HG03432 (cell line): ENCODE results near the gene BORCS6.

Source experiments
- ATAC-seq: cut with Tn5 transposase; IDR thresholded peaks from one replicate; pipeline ENCODE4 v1.9.1; 2021; ENCODE audit warnings: mild to moderate bottlenecking, moderate library complexity; ENCODE audit not compliant: unreplicated experiment

Gene BORCS6

DNA sequence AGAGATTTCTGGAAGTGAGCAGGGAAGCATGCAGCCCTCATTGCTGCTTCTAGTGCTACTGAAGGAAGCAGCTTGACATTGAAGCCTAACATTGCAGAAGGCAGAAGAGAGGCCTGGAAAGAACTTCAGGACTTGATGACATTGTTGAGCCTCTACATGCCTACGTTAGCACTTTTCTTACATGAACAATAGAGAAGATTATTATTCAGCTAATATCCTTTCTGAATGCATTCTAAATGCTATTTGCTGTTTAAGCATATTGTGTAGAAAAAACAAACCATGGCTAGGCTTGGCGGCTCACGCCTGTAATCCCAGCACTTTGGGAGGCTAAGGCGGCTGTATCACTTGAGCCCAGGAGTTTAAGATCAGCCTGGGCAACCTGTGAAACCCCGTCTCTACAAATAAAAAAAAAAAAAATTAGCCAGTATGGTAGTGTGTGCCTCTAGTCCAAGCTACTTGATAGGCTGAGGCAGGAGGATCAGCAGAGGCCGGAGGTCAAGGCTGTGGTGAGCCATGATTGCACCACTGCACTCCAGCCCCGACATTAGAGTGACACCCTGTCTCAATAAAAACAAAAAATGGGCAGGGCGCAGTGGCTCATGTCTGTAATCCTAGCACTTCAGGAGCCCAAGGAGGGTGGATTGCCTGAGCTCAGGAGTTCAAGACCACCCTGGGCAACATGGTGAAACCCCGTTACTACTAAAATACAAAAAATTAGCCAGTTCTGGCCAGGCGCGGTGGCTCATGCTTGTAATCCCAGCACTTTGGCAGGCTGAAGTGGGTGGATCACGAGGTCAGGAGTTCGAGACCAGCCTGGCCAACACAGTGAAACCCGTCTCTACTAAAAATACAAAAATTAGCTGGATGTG is 22.6 kb upstream of the BORCS6 start:
- ATAC-seq: no peak

DNA sequence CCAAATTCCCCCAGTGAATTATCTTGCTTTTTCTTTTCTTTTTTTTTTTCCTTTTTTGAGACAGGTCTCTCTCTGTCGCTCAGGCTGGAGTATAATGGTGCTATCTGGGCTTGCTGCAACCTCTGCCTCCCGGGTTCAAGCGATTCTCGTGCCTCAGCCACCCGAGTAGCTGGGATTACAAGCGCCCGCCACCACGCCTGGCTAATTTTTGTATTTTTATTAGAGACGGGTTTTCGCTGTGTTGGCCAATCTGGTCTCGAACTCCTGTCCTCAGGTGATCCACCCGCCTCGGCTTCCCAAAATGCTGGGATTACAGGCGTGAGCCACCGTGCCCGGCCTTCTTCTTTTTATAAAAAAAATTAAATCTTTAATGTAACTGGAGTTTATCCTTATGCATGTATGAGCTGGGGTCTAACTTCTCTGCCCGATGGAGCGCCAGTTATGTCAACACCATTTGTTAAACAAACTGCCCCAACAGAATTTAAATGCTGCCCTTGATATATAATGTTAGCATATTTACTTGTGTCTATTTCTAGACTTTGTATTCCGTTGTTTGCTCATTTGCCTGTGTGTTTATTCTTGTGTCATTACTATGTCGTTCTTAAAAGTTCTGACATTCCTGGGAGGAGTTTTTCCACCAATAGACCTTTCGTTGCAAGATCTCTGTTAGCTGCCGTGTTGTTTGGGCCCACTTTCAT is 20.9 kb upstream of the BORCS6 start:
- no peak for ATAC-seq

DNA sequence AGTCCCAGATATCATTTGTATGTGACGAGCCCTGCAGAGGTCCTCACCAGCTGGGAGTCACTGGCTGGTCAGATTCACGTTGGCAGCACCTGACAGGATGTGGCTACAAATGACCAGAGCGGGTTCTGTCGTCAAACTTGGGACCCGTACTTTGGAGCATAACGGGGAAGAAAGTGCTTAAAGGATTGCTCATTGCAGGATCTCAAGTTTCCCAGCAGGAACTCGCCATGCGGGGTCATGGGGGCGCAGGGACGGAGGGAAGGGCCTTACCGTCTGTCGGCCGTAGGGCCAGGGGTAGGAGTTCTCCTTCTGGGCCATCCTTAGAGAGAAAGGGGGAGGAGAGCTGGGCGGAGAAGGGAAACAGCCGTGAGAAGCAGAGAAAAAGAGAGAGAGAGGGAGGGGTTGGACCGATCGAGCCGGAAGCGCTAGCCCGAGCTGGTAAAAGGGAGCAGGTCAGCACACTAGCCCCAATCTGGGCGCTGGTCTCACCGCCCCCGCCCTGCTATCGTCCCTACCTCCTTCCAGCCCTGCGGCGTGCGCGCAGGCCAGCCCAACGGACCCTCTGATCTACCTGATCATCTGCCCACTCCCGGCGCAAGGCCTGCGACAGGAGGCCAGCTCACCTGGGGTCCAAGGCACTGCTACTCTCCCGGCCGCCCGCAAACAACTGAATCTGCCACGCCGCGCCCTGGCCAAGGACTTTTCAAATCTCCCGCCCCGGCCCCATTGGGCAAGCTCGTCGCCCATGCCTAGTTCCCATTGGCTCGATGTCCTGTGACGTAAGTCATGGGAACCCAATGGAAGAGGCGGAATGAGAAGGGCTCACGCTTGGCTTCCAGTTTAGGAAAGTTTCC is 20.2 kb upstream of the BORCS6 start, which contains the start of gene AURKB:
Gene AURKB (minus strand): TSS at position 669 of the 854 bp plus-strand sequence. CDS start 351 bp downstream, at position 318.
- peak; percentile 86 for ATAC-seq

DNA sequence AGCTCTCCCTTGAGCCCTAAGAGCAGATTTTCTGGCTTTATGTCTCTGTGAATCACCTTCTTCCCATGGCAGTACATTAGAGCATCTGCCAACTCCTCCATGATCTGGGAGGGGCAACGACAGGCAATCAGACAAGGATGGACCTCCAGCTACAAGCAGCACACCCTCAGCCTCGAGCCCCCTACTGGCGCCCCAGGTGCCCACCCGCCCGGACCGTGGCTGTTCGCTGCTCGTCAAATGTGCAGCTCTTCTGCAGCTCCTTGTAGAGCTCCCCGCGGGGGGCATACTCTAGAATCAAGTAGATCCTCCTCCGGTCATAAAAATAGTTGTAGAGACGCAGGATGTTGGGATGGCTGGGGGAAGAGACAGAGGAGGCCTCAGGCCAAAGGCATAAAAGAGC is 16.6 kb upstream of the BORCS6 start:
- ATAC-seq: no peak

DNA sequence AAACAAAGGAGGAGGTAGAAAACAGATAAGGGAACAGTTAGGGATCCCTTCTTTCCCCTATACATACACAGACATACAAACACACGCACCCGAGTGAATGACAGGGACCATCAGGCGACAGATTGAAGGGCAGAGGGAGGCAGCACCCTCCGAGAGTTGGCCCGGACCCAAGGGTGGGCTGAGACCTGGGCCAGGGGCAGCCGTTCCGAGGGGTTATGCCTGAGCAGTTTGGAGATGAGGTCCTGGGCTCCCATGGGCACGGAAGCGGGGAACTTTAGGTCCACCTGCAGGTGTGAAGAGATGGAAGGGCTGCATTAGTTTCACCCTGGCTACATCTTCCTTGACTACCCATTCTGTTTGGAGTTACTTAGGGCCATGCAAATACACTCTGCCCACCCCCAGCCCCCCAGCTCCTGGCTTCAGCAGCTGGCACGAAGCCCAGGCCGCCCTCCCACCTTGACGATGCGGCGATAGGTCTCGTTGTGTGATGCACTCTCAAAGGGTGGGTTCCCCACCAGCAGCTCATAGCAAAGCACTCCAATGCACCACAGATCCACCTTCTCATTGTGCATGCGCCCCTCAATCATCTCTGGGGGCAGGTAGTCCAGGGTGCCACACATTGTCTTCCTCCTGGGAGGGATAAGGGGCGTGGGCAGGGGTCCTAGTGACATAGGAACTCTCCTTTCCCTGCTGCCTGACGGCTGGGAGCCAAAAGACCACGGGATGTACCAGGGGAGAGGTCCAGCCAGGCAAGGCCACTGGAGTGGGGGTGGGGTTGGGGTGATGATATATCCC is 15.0 kb upstream of the BORCS6 start:
- no peak for ATAC-seq

DNA sequence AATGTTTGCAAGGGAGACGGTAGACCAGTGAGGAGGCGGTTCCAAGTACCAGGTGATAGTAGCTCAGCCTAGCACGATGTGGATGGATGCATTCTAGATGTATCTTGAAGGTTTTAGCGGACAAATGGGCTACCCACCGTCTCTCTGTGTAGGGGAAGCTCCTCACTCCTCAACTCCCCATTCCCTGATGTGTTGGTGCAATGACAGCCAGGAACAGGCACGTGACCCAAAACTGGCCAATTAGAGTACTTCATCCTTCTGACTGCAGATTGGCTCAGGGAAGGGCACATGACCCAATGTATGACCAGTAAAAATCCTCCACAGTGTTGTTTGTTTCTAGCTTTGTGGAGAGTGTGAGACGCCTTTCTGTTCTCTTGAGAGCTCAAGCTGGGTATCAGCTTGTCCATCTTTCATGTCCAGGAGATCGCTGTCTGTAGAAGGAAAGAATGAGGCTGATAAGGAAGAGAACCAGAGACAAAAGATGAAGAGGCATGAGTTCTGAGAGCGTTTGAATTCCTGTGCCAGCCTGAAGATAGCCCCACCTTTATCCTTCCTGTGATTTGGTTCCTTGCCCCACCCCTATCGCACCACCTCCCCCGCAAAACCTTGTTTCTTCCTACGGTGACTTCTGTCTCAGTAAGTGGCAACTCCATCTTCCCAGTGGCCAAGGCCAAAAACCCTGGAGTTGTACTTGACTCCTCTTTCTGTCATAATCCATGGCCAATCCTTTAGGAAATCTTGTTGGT is 2.3 kb upstream of the BORCS6 start:
- no peak for ATAC-seq

DNA sequence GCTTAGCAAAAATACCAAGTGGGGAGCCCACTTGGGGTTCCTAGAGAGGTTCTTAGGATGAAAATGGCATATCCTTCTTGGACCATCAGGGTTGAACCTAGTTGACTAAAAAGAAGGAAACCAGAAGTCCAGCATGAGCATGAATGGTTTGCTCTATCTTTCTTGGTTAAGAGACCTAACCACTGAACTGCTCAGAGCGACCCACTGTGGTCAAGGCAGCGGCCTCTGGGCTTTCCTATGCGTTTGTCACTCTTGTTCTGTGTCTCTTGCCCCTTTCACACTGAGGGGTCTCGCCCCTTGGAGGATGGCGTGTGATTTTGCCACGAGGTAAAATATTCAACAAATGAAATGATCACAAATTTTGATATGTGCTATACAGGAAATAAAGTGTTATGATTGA is 526 bp upstream of the BORCS6 start:
- ATAC-seq: no peak

DNA sequence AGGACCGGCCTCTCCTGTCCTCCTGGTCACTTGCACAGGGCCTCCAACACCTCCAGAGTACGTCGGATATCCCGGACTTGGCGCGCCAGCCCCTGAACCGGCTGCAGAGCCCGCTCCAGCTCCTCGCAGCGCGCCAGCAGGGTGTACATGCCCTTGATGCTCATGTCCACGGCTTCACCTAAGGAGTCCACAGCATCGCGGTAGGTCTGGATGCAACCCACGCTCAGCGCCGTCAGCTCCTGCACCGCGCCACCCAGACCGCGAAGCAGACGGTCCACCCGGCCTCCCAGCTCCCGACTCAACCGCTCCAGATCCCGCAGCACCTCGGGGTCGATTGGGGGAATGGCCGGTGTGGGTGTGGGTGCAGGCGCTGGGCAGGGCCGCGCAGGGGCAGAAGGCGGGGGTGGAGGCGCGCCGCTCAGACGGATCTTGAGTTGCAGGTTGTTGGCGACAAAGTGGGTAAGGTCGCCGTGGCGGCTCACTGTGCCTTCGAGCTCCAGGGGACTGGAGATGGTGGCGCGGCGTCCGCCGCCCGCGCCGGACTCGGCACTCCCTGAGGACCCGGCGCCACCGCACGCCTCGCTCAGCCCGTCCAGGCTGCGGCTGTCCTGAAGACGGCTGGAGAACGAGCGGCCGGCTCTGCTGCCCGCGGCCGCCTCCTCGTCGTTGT is 804 bp downstream of the BORCS6 start:
- ATAC-seq: no peak

DNA sequence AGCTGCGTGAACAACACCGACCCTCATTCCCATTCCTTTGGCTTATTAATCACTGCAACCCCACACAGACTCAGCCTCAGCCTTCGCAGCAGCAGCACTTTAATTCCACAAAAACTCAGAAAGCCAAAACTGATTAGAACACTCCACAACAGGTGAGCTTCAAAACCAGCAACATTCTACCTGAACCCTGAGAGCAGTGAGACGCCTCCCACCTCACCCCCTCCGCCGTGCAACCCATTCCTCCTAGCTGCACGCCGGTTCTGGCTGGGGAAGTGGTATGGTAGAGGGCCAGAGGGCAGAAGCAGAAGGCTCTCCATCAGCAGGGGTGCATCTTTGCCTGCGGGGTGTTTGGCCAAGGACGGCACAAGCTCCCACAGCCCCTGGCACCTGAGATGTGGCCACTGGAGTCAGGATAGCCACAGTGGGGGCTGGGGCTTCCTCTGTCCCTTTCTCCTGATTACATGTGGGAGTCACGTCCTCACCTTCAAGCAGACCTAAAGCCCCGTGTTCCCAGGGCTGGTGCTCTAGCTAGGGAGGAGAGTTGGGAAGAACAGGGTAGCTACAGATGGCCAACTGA is 1.6 kb downstream of the BORCS6 start:
- no peak for ATAC-seq

DNA sequence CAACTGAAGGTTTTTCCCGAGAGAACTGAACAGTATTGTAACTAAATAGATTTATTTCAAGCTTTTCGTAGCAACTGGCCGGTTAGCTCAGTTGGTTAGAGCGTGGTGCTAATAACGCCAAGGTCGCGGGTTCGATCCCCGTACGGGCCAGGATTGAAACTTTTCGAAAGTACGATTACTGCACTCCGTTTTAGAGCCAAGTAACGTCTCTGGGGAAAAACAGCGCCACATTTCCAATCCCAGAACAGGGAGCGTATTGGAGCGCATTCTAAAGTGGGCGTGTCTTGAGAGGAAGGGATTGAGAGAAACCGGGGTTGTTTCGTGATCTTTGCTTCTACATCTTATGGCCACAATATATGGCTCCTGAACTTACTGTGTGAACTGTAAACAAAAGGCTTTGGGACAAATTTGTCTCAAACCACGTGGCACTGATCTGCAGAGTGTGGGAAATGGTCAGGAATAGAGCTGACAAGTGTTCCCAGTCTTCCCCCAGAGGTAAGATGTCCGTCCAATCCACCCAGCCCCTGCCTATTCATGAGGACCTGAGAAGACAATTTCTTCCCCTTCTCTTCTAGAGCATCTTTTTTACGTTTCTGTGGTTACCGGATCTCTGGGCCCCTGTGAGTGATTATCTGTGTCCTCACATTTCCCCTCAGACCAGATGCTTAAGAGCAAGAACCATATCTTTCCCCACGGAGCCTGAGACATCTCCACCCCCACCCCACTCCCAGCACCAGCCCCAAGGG is 2.3 kb downstream of the BORCS6 start:
- peak; percentile 20 for ATAC-seq

DNA sequence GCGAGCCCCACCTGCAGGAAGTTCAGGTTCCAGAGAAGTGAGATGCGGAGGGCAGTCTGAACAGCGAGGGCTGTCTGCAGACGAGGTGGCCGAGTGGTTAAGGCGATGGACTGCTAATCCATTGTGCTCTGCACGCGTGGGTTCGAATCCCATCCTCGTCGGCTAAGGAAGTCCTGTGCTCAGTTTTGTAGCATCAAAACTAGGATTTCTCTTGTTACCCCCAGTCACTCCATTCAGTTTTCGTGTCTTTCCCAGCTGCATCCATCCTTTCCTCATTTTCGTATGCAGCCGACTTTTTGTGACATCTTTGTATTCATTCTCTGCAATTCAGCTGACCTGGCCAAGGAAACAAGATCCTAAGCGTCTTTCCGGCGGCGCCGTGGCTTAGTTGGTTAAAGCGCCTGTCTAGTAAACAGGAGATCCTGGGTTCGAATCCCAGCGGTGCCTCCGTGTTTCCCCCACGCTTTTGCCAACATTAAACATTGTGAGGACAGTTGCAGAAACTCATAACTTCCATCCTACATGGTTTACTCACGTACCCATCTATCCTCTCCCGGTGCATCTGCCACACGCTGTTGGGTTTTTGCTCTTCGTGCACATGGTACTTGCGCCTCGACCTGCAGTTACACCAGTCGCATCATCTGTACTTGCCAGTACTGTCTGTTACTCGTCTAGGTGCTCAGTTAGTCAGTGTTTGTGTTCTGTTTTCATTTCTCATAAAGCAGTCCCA is 3.0 kb downstream of the BORCS6 start:
- ATAC-seq: peak; percentile 27

DNA sequence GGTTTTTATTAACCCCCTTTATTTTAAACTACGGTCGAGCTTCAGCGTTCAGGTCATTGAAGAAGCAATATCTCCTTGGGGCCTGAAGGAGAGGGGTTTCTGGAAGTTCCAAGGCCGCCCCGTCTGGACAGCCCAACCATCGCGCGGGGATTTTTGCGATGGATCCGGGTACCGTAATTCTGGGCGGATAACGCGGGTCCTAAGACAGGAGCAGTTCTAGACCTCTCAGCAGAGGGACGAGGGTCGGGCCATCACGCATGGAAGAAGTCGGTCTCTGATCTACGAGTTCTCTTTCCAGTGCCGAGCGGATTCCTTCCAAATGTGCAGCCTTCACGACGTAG is 3.6 kb downstream of the BORCS6 start:
- ATAC-seq: no peak

DNA sequence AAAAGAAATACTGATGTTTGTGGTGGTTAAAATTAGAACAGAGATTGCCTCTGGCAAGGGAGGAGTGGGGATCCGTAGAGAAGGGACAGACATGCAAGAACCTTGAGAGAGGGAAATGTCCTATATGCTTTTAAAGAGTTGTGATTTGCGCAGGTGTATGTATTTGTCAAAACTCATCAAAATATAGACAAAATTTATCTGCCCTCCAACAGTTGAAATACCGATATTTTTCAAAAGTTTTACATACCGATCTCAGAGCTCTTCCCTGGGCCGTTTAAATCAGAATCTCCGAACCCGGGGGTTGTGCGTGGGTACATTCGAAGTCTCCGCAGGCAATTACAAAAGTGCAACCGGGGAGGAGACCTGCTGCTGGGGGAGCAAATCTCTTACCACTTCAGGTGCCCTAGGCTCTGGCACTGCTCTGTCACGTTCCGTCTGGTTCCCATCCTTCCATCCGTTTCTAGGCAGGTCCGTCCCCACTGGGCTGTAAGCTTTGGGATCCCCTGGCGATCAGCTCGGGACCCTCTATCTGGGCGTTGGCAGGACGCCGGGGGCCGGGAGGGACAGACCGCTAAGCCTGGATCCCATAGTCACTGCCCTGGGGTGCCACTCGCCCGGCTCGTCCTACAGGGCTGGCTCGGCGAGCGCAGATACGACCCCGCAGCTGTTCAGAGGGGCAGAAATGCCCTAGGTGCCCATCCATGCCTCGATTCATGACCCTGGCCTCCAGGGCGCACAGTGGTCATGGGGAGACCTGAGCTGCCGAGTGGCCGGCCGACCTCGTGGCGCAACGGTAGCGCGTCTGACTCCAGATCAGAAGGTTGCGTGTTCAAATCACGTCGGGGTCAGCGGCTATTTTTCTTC is 4.2 kb downstream of the BORCS6 start:
- peak; percentile 24 for ATAC-seq

DNA sequence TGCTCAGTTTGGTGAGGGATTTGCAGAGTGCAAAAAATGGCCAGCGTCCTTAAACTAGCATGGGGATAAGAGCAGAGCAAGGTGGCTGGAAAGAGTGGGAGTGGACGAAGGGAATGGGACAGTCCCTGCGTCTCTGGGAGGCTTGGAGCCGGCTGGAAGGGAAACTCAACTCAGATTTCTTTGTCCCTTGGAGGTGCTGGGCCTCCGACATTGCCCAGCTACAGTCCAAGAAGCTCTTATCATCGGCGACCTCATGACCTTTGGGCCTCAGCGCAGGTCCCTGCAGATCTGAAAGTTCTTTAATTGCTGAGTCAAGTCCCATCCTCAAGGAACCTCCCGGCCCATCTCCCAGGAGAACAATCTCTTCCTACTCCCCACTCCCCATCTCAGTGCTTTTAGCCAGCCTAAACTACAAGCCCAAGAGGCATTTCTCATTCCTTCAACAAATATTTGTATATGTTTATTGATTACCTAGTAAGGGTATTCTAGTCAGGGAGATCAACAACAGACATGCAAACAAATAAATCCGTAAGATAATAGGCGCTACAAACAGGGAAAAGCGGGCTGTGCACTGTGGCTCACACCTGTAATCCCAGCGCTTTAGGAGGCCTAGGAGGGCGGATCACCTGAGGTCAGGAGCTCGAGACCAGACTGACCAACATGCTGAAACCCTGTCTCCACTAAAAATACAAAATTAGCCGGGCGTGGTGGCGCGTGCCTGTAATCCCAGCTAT is 12.8 kb downstream of the BORCS6 start:
- no peak for ATAC-seq

DNA sequence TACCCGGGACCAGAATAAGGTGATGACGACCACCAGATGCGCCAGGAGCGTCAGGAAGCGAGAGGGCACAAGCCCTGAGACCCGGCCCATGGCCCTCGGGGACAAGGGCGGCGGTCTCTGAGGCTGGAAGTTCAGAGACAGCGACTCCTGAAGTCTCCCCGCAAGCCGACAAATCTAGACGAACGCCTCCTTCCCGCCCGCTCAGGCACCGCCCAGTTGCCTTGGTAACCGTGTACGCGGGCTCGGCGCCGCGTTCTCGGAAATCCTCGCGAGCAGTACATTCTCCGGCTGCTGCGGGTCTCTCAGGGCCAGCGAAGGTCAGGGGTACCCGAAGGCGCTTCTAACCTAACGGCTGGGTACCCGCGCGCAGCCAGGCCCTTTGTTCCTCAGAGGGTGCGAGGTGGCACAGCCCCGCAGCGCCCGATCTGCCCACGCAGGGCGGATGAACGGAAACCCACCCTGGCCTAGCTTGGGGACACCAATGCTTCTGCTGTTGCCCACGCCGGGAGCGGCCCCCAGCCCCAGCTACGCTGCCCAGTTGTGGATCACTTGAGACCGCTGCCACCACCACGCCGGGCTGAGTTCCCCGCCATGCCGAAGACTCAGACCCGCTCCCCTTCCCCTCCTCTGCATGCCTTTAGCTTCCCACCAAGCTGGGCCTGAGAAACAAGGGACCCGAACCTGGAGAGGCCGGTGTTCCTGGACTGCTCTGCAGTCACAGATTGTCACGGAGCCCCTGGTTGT is 13.6 kb downstream of the BORCS6 start, which contains the start of gene TMEM107:
Gene TMEM107 (minus strand): TSS at position 184 of the 744 bp plus-strand sequence. CDS start 94 bp downstream, at position 90.
- peak; percentile 41 for ATAC-seq
